Mononuclear cell (primary cell): Measurements from ENCODE around the gene DGKK. TPM values are rescaled to one million over a fixed set of nuclear protein-coding genes. Genes with fewer than 3 reads are reported as not detected.

Experiments
- H3K27me3 ChIP-seq: 2 replicates; pipeline ENCODE4 v1.6.0; 2011; ENCODE audit warnings: low read length, control low read depth; ENCODE audit not compliant: insufficient read depth
- H3K4me1 ChIP-seq: 2 replicates; pipeline ENCODE4 v1.5.1; 2011; ENCODE audit warnings: mild to moderate bottlenecking, low read length, control low read depth; ENCODE audit not compliant: insufficient read depth
- H3K4me3 ChIP-seq: 2 replicates; pipeline ENCODE4 v1.5.1; 2011; ENCODE audit warnings: mild to moderate bottlenecking, low read length, moderate library complexity
- H3K9me3 ChIP-seq: 2 replicates; pipeline ENCODE4 v1.5.1; 2011; ENCODE audit warnings: low read depth, mild to moderate bottlenecking, control low read depth, low read length
- total RNA-seq: library from RNA; depleted of rRNA; stranded (reverse); fragments of >200 nt; gene quantifications from one replicate; pipeline ENCODE4 v1.2.3, GENCODE V29; 2012

DGKK gene
- total RNA-seq, 1 donor = 0.31 TPM

DNA sequence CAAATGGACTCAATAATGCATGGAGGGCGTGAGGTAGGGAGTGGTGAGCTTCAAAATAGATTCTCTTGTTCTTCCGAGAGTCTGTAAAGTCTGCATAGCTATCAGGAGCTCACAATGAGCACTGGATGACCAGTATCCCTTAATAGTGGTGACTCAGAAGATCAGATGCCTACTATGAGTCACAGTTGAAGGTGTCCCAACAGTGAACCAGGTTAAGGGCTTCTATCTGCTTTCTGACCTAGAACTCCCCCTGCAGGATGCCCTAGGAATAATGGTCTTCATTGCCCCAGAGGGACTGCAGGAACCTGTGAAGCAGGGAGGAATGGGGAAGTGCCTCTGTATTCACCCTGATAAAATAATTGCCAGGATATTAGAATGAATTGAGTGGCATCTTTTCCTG lies 22.1 kb downstream of the DGKK start:
- Histone ChIP-seq H3K4me3 (no peak overlapping the region), H3K4me1 (no peaks in the 10 kb centered on the region), H3K9me3 (no peaks in the 10 kb centered on the region), H3K27me3 (no peaks in the 10 kb centered on the region)

- H3K27me3 ChIP-seq = no peaks in the 10 kb centered on the region
- H3K4me3 ChIP-seq = no peak overlapping the region
- H3K4me1 ChIP-seq = no peaks in the 10 kb centered on the region
- H3K9me3 ChIP-seq = no peaks in the 10 kb centered on the region
Observed at GRCh38 chrX:50447535-50447934, 23.1 kb downstream of the DGKK start.

DNA sequence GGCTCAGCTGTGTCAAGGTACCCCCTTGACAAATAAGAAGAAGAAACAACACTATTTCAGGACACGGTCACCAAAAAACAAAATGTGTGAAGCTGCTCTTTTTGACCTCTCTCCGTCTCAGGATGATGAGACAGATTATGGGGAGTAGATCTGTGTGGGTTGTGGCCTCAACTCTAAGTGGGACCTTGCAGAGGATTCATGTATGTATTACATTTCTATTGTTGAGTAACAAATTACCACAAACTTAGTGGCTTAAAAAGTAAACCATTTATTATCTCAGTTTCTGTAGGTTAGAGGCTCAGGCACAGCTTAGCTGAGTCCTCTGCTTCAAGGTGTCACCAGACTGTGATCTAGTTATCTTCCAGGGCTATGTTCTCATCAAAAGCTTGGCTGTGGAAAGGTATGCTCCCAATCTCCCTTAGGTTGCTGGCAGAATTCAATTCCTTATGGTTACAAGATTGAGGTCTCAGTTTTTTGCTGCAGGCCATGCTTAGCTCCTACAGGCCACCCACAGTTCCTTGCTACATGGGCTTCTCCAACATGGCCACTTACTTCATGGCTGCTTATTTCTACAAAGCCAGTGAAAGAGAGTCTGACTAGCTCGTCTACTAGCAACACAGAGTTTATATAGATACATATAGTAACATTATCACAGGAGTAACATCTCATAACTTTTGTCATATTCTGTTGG lies 28.1 kb downstream of the DGKK start:
- Histone ChIP-seq H3K9me3 (no peaks in the 10 kb centered on the region), H3K4me1 (no peaks in the 10 kb centered on the region), H3K27me3 (no peaks in the 10 kb centered on the region)

GRCh38 chrX:50436797-50437196 lies 33.8 kb downstream of the DGKK start:
- Histone ChIP-seq H3K27me3 (no peaks in the 10 kb centered on the region), H3K4me3 (no peak overlapping the region), H3K4me1 (no peaks in the 10 kb centered on the region), H3K9me3 (no peaks in the 10 kb centered on the region)

More for the DNA sequence above, 28.1 kb downstream of the DGKK start:
- no peak overlapping the region for H3K4me3 ChIP-seq

GRCh38 chrX:50432829-50433289 lies 37.8 kb downstream of the DGKK start:
- Histone ChIP-seq H3K27me3 (no peaks in the 10 kb centered on the region), H3K4me1 (no peaks in the 10 kb centered on the region), H3K9me3 (no peaks in the 10 kb centered on the region), H3K4me3 (no peak overlapping the region)

- H3K27me3 ChIP-seq = no peaks in the 10 kb centered on the region
- no peak overlapping the region for H3K4me3 ChIP-seq
- H3K9me3 ChIP-seq = no peaks in the 10 kb centered on the region
- no peaks in the 10 kb centered on the region for H3K4me1 ChIP-seq
Observed at GRCh38 chrX:50431623-50432022, 39.0 kb downstream of the DGKK start.

DNA sequence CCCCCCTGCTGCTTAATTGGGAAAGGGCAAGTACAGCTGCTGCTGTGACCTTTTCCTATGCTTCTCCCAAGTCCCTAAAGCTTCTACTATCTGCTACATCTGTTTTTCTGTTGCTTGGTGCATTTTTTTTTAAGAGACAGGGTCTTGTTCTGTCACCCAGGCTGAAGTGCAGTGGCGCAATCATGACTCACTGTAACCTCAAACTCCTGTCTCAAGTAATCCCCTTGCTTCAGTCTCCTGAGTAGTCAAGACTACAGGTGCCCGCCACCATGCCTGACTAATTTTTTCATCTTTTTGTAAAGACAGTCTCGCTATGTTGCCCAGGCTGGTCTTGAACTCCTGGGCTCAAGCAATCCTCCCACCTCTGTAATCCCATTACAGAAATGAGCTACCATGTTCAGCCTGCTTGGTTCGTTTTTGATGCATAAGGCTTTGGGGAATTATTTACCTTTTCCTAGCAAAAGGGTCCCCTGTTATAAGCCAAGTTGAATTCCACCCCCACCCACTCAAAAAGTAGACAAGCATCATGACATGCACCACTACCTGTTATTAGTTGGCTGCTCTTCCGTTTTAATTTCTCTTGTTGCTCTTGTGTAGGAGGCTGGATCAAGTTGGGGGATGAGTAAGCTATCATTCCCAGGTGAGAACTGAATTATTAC lies 39.6 kb downstream of the DGKK start:
- no peaks in the 10 kb centered on the region for H3K9me3 ChIP-seq
- H3K4me1 ChIP-seq = no peaks in the 10 kb centered on the region
- H3K27me3 ChIP-seq = no peaks in the 10 kb centered on the region

GRCh38 chrX:50428174-50428573 lies 42.5 kb downstream of the DGKK start:
- Histone ChIP-seq H3K9me3 (no peaks in the 10 kb centered on the region), H3K4me1 (no peaks in the 10 kb centered on the region), H3K4me3 (no peak overlapping the region)

More for the DNA sequence above, 39.6 kb downstream of the DGKK start:
- H3K4me3 ChIP-seq = no peak overlapping the region

GRCh38 chrX:50407976-50408375 lies 62.6 kb downstream of the DGKK start:
- Histone ChIP-seq H3K4me1 (no peaks in the 10 kb centered on the region), H3K4me3 (no peak overlapping the region), H3K9me3 (no peaks in the 10 kb centered on the region), H3K27me3 (no peaks in the 10 kb centered on the region)

More at GRCh38 chrX:50428174-50428573, 42.5 kb downstream of the DGKK start:
- H3K27me3 ChIP-seq = no peaks in the 10 kb centered on the region

DNA sequence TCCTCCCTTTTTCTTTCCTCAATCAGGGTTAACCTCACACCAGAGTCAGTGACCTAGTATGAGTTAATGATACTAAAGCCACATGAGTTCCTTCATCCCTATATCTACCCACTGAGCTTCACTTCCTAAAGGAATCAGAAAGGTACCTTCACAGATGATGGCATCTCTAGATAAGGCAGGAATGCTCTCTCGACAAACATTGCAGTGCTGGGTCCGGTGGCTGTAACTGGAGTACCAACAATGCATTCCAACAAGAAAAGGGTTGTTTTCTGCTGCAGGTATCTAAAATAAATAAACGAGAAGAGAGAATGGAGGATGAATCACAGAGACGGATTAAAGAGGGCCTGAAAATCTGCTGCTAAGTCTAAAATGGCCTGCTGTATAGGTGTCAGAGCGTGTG lies 66.7 kb downstream of the DGKK start:
- Histone ChIP-seq H3K4me1 (no peaks in the 10 kb centered on the region), H3K4me3 (no peak overlapping the region), H3K27me3 (no peaks in the 10 kb centered on the region), H3K9me3 (no peaks in the 10 kb centered on the region)

- H3K9me3 ChIP-seq = no peaks in the 10 kb centered on the region
- H3K27me3 ChIP-seq = no peaks in the 10 kb centered on the region
- no peaks in the 10 kb centered on the region for H3K4me1 ChIP-seq
- H3K4me3 ChIP-seq = no peak overlapping the region
Observed at GRCh38 chrX:50402886-50403285, 67.7 kb downstream of the DGKK start.

- Histone ChIP-seq H3K4me1 (no peaks in the 10 kb centered on the region), H3K27me3 (no peaks in the 10 kb centered on the region), H3K9me3 (no peaks in the 10 kb centered on the region), H3K4me3 (no peak overlapping the region)
Observed at GRCh38 chrX:50393902-50394301, 76.7 kb downstream of the DGKK start.

DNA sequence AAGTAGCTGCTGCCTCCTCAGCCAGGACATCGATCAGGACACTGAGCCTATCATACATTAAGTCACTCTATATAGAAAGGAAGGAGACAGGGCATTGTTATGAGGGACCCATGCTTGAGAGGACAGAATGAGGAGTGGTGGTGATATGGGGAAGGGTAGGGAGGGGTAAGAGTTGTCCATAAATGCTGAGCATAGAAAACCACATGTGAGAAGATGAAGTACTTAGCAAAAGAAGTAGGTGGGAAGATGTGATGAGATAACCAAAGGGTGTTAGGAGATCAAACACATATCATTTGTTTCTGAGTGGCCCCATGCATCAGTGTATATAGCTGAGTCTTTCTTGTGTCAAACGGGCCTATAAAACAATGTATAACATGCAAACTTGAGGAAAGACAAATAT lies 84.1 kb downstream of the DGKK start:
- H3K9me3 ChIP-seq = no peaks in the 10 kb centered on the region
- no peaks in the 10 kb centered on the region for H3K4me1 ChIP-seq
- H3K4me3 ChIP-seq = no peak overlapping the region
- H3K27me3 ChIP-seq = no peaks in the 10 kb centered on the region

DNA sequence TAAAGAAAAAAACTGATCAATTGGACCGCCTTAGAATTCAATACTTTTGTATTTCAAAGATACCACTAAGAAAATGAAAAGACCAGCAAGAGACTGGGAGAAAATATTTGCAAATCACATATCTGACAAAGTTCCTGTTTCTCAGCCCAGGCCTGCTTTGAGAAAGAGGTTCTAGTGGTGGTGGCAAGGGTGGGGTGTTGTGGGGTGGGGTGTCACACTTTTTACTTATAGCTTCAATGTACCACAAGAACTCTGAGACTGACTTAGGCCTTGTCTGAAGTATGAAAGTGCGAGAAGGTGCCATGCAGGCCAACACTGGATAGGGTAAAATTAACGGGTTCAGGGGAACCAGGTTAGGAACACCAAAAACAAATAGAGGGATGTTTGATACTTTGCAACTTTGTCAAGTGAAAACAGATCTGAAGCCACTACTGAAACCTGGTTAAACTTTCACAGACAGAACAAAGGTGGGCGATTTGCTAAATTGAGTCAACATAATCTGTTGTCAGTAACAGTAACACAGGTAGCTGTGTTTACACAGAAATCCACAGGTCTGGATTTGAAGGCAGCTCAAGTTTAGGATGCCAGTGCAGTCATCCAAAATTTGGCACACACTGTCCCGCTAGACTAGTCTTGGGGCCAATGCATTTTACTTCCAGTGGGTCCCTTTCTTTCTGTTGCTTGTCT lies 88.8 kb downstream of the DGKK start:
- H3K4me1 ChIP-seq = no peaks in the 10 kb centered on the region
- H3K4me3 ChIP-seq = no peak overlapping the region
- H3K9me3 ChIP-seq = no peaks in the 10 kb centered on the region
- H3K27me3 ChIP-seq = no peaks in the 10 kb centered on the region

DNA sequence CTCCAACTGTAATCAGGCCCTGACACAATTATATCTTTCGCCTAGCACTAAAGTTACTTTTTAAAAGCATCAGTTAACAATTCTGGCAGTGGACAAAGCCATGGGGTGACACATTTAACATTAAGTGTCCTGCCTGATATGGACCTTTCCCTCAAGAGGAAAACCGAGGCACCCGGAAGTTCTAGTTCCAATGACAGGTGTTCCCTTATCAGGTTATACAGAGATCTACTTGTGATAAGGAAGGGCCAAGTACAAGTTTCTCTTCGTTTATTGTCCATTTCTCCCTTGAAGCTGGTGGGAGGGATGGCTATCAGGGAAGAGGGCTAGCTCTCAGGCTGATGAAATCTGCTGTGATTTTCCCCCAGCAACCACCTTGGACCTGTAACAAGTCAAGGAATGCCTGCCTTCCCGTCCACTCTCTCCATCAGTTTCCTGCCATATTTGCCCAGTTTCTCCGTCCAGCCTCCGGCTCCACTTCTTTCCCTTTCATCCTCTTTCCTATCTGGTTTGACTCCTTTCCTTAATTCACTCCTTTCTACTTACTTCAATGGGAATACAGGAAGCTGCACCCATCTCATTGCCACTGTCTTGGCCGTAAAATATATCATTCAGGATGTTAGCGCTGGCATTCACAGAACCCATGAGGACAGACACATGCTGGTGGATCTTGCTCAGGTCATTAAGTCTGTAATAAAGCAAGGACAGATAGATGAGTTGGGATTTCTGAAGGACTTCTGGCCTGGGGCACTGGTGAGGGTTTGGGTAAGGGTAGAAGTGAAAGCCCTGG lies 95.0 kb downstream of the DGKK start:
- Histone ChIP-seq H3K4me3 (no peak overlapping the region), H3K4me1 (no peaks in the 10 kb centered on the region), H3K9me3 (no peaks in the 10 kb centered on the region), H3K27me3 (no peaks in the 10 kb centered on the region)
